Measurements from ENCODE around the gene DMXL2. TPM values are rescaled to one million over a fixed set of nuclear protein-coding genes. Genes with fewer than 3 reads are reported as not detected.

Gene DMXL2
- total and polyA plus RNA-seq, 9 of the 15 experiments (the other 6 are each of a cell fraction or from before 2014, with no cell fraction given) = 9.3 to 57.7 (median 30.7) TPM

- TF ChIP-seq HLTF (IDR thresholded peaks at IDR 0.05) (peak; percentile 40; the same call in 1 of the 2 replicates), HINFP (tag; conservative IDR thresholded peaks at IDR 0.05; ENCODE audit: low read depth) (0 out of 2 replicates have a peak, but pooled peaks have one; percentile 41), PHF8 (IDR thresholded peaks at IDR 0.05; ENCODE audit: borderline replicate concordance, low read length) (no peak), CHCHD3 (CRISPR knock-in tag; IDR thresholded peaks at IDR 0.05) (no peak), ERF (CRISPR knock-in tag; IDR thresholded peaks at IDR 0.05) (0 out of 2 replicates have a peak, but pooled peaks have one; percentile 16), IRF9 (tag; IDR thresholded peaks at IDR 0.05) (no peak), ZNF124 (CRISPR knock-in tag; IDR thresholded peaks at IDR 0.05) (no peak), CREB5 (CRISPR knock-in tag; IDR thresholded peaks at IDR 0.05) (no peak), ZNF282 (CRISPR knock-in tag; IDR thresholded peaks at IDR 0.05) (no peak), ZNF449 (CRISPR knock-in tag; IDR thresholded peaks at IDR 0.05) (peak; percentile 67), IRF1 (CRISPR knock-in tag; IDR thresholded peaks at IDR 0.05; ENCODE audit: borderline replicate concordance) (no peak), CXXC5 (CRISPR knock-in tag; IDR thresholded peaks at IDR 0.05) (peak; percentile 73), ARID4B (CRISPR knock-in tag; IDR thresholded peaks at IDR 0.05) (no peak), FOXM1 (IDR thresholded peaks at IDR 0.05; ENCODE audit: low read depth) (peak; percentile 92), FOXM1 (CRISPR knock-in tag; IDR thresholded peaks at IDR 0.05; ENCODE audit: low read depth) (no peak), SMAD3 (CRISPR knock-in tag; conservative IDR thresholded peaks at IDR 0.05) (peak; percentile 82; the same call in 1 of the 2 replicates)
These were observed 24.6 kb upstream of the DMXL2 start (continued) for GRCh38 chr15:51647128-51647562.
